ENCODE measurements around the gene TOMM40L.

- TF ChIP-seq REST (IDR thresholded peaks at IDR 0.05; ENCODE audit: insufficient read depth in 1 of 2, low read depth in 2 of 2, low read length in 2 of 2) (no peak), POLR2AphosphoS5 (IDR thresholded peaks at IDR 0.05; ENCODE audit: low read depth, low read length) (no peak)
These were observed 49.3 kb upstream of the TOMM40L start for GRCh38 chr1:161176468-161177111.
